ENCODE results near the gene ZNF644. TPM values are rescaled to one million over a fixed set of nuclear protein-coding genes. Genes with fewer than 3 reads are reported as not detected.

Gene ZNF644
- total RNA-seq, 1 experiment from 2014 or later: 55.9 TPM

GRCh38 chr1:90948301-90948700, 73.5 kb downstream of the ZNF644 start:
- no peak overlapping the region for H3K9ac ChIP-seq (ENCODE audit: low read length)
- CTCF ChIA-PET: interaction anchor here (1.8 kb wide), 1 partner anchor 16 kb away, joined by 4 read pairs; no protein-coding TSS in a partner anchor
- POLR2A ChIA-PET: no interaction called here

DNA sequence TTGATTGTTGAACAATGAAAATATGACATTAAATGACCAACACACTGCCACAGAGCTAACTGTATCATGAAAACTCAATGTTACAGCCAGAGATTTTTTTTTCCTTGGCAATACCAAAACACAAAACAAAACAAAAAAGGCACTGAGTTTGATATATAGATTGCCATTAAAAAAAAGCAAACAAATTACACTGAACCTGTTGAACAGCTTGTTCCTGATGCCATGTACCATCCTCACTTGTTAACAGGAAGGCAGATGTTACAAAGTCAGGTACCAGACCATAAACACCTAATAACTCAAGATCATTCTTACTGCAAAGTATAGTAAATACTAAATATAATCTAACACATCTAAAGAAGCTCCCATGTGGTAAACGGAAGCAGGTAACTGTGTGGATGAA, 75.2 kb downstream of the ZNF644 start:
- ChIA-PET RAD21 (ENCODE audit: low non-redundant PET in 1 of 2, low total read pairs in 2 of 2, uncharacterized antibody in 2 of 2, unreplicated experiment in 2 of 2) (no interaction called here), CTCF (interaction anchor here (1.8 kb wide), 1 partner anchor 18 kb away, joined by 4 read pairs; no protein-coding TSS in a partner anchor), POLR2A (no interaction called here)
- Histone ChIP-seq H3K4me1 (ENCODE audit: control insufficient read depth in 1 of 2, insufficient read depth in 2 of 2, low read length in 2 of 2) (no peaks in the 10 kb centered on the region), H3K4me2 (ENCODE audit: low read length) (no peak overlapping the region), H3K4me3 (replicated peaks in 1 of 2; ENCODE audit: low read depth in 1 of 2, low read length in 2 of 2) (no peak overlapping the region), H3K79me2 (ENCODE audit: insufficient read depth, low read length) (peaks cover 89% of the 10 kb centered on the region), H3K27ac (ENCODE audit: low read depth, low read length) (no peak overlapping the region), H3K9ac (ENCODE audit: low read length) (no peak overlapping the region), H2AFZ (ENCODE audit: low read depth, low read length, poor library complexity, severe bottlenecking) (no peak overlapping the region), H3K36me3 (ENCODE audit: control insufficient read depth in 1 of 2, insufficient read depth in 2 of 2, low read length in 2 of 2) (no peaks in the 10 kb centered on the region), H3K27me3 (ENCODE audit: insufficient read depth, low read length) (no peaks in the 10 kb centered on the region), H3K9me2 (ENCODE audit: insufficient read depth) (no peaks in the 10 kb centered on the region), H3K9me3 (ENCODE audit: control insufficient read depth in 1 of 2, insufficient read depth in 1 of 2, low read depth in 1 of 2, low read length in 2 of 2) (no peaks in the 10 kb centered on the region), H4K20me1 (ENCODE audit: insufficient read depth) (peaks cover 21% of the 10 kb centered on the region; the same call in 1 of the 2 replicates)
- no peak for TF ChIP-seq TCF7L2 (IDR thresholded peaks at IDR 0.05; ENCODE audit: borderline replicate concordance, extremely low read depth, insufficient read depth, insufficient read length)
- TF ChIP-seq, protein P1, sequence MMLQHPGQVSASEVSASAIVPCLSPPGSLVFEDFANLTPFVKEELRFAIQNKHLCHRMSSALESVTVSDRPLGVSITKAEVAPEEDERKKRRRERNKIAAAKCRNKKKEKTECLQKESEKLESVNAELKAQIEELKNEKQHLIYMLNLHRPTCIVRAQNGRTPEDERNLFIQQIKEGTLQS (IDR thresholded peaks at IDR 0.05): no peak
- DNase-seq (ENCODE audit: low read depth, low spot score) (no peak), ATAC-seq (no peak)
- intact Hi-C loops (cut with micrococcal nuclease): no loop called here
- BruUV-seq (replicated peaks): no TSS peak

More at GRCh38 chr1:90948301-90948700, 73.5 kb downstream of the ZNF644 start:
- no peak for ATAC-seq
- H2AFZ ChIP-seq (ENCODE audit: low read depth, low read length, poor library complexity, severe bottlenecking): no peak overlapping the region
- TF ChIP-seq CBX3 (IDR thresholded peaks at IDR 0.05; ENCODE audit: low read depth): no peak
- BruUV-seq (replicated peaks): no TSS peak
- H3K4me3 ChIP-seq (replicated peaks in 1 of 2; ENCODE audit: low read depth in 1 of 2, low read length in 2 of 2): no peak overlapping the region
- H3K27ac ChIP-seq (ENCODE audit: low read depth, low read length): no peak overlapping the region
- no peaks in the 10 kb centered on the region for H3K36me3 ChIP-seq (ENCODE audit: control insufficient read depth in 1 of 2, insufficient read depth in 2 of 2, low read length in 2 of 2)
- peaks cover 0 to 2% of the 10 kb centered on the region in 2 experiments; a peak in 2 of 4 replicates for H3K4me1 ChIP-seq (ENCODE audit: control insufficient read depth in 1 of 2, insufficient read depth in 2 of 2, low read length in 2 of 2)
- intact Hi-C loops (cut with micrococcal nuclease): no loop called here
- H3K79me2 ChIP-seq (ENCODE audit: insufficient read depth, low read length): peaks cover 94% of the 10 kb centered on the region
- no peak for DNase-seq (ENCODE audit: low read depth, low spot score)
- H3K9me2 ChIP-seq (ENCODE audit: insufficient read depth): no peaks in the 10 kb centered on the region
- no peaks in the 10 kb centered on the region for H3K9me3 ChIP-seq (ENCODE audit: control insufficient read depth in 1 of 2, insufficient read depth in 1 of 2, low read depth in 1 of 2, low read length in 2 of 2)
- H3K27me3 ChIP-seq (ENCODE audit: insufficient read depth, low read length): no peaks in the 10 kb centered on the region
- H4K20me1 ChIP-seq (ENCODE audit: insufficient read depth): peaks cover 26% of the 10 kb centered on the region; the same call in 1 of the 2 replicates
- H3K4me2 ChIP-seq (ENCODE audit: low read length): no peak overlapping the region
- RAD21 ChIA-PET (ENCODE audit: low non-redundant PET in 1 of 2, low total read pairs in 2 of 2, uncharacterized antibody in 2 of 2, unreplicated experiment in 2 of 2): no interaction called here
